SK-N-SH treated with all-trans-retinoic acid at 6 μM for 48 hours (cell line): Measurements from ENCODE around the gene BBS5.

Experiments used
- ATAC-seq: fragments of 200-7000 bp; cut with Tn5 transposase; 3 replicates; pipeline ENCODE4 v1.9.1; 2020; ENCODE audit warnings: mild to moderate bottlenecking, moderate library complexity
- ARNTL ChIP-seq: fragments of 450-650 bp; formaldehyde crosslinking; IDR thresholded peaks from 2 replicates; pipeline ENCODE4 v1.5.0; 2020; ENCODE audit warnings: low read depth, mild to moderate bottlenecking, moderate library complexity, borderline replicate concordance
- BACH2 ChIP-seq: fragments of 250-450 bp; sonication (Bioruptor Pico); IDR thresholded peaks from 2 replicates; pipeline ENCODE4 v1.9.0; 2021; ENCODE audit warnings: mild to moderate bottlenecking, borderline replicate concordance
- CREB5 ChIP-seq: fragments of 250-450 bp; sonication (Bioruptor Pico); IDR thresholded peaks from 2 replicates; pipeline ENCODE4 v1.5.1; 2020; ENCODE audit warnings: low read depth, mild to moderate bottlenecking, moderate library complexity
- CSDC2 ChIP-seq: fragments of 250-450 bp; sonication (Bioruptor Pico); IDR thresholded peaks from 2 replicates; pipeline ENCODE4 v1.5.0; 2020; ENCODE audit warnings: mild to moderate bottlenecking, moderate library complexity
- CSRNP3 ChIP-seq: fragments of 250-450 bp; sonication (Bioruptor Pico); IDR thresholded peaks from 2 replicates; pipeline ENCODE4 v1.5.1; 2021; ENCODE audit warnings: mild to moderate bottlenecking, moderate library complexity
- ESRRG ChIP-seq: fragments of 250-450 bp; sonication (Bioruptor Pico); IDR thresholded peaks from 2 replicates; pipeline ENCODE4 v1.6.1; 2021; ENCODE audit warnings: mild to moderate bottlenecking
- GLIS3 ChIP-seq: fragments of 250-450 bp; sonication (Bioruptor Pico); IDR thresholded peaks from 2 replicates; pipeline ENCODE4 v1.5.0; 2020; ENCODE audit warnings: mild to moderate bottlenecking, moderate library complexity
- ISL1 ChIP-seq: fragments of 250-450 bp; sonication (Bioruptor Pico); IDR thresholded peaks from 2 replicates; pipeline ENCODE4 v2.1.2; 2022; ENCODE audit warnings: mild to moderate bottlenecking, moderate library complexity
- OSR1 ChIP-seq: fragments of 250-450 bp; sonication (Bioruptor Pico); IDR thresholded peaks from 2 replicates; pipeline ENCODE4 v1.8.0; 2022; ENCODE audit warnings: moderate library complexity, mild to moderate bottlenecking, inconsistent platforms
- PATZ1 ChIP-seq: fragments of 250-450 bp; sonication (Bioruptor Pico); IDR thresholded peaks from 2 replicates; pipeline ENCODE4 v1.8.0; 2020; ENCODE audit warnings: mild to moderate bottlenecking, moderate library complexity, borderline replicate concordance
- POU6F1 ChIP-seq: fragments of 250-450 bp; sonication (Bioruptor Pico); IDR thresholded peaks from 2 replicates; pipeline ENCODE4 v1.8.0; 2021; ENCODE audit warnings: low read depth, mild to moderate bottlenecking, moderate library complexity, borderline replicate concordance
- PPARA ChIP-seq: fragments of 250-450 bp; sonication (Bioruptor Pico); IDR thresholded peaks from 2 replicates; pipeline ENCODE4 v1.5.0; 2020; ENCODE audit warnings: mild to moderate bottlenecking, borderline replicate concordance
- SNAI2 ChIP-seq: fragments of 250-450 bp; sonication (Bioruptor Pico); IDR thresholded peaks from 2 replicates; pipeline ENCODE4 v1.5.0; 2020; ENCODE audit warnings: mild to moderate bottlenecking, moderate library complexity
- TOX ChIP-seq: fragments of 250-450 bp; sonication (Bioruptor Pico); IDR thresholded peaks from 2 replicates; pipeline ENCODE4 v1.8.0; 2021; ENCODE audit warnings: mild to moderate bottlenecking, moderate library complexity, borderline replicate concordance
- TSHZ2 ChIP-seq: fragments of 250-450 bp; sonication (Bioruptor Pico); IDR thresholded peaks from 2 replicates; pipeline ENCODE4 v1.5.0; 2020; ENCODE audit warnings: mild to moderate bottlenecking, moderate library complexity
- ZC3H10 ChIP-seq: fragments of 250-450 bp; sonication (Bioruptor Pico); IDR thresholded peaks from 2 replicates; pipeline ENCODE4 v1.5.1; 2021; ENCODE audit warnings: mild to moderate bottlenecking, moderate library complexity
- ZFP3 ChIP-seq: fragments of 250-450 bp; sonication (Bioruptor Pico); IDR thresholded peaks from 2 replicates; pipeline ENCODE4 v1.5.0; 2020; ENCODE audit warnings: mild to moderate bottlenecking, moderate library complexity
- ZFP30 ChIP-seq: fragments of 450-650 bp; formaldehyde crosslinking; IDR thresholded peaks from 2 replicates; pipeline ENCODE4 v1.5.0; 2022; ENCODE audit warnings: mild to moderate bottlenecking, moderate library complexity
- ZNF565 ChIP-seq: fragments of 450-650 bp; formaldehyde crosslinking; conservative IDR thresholded peaks from 2 replicates; pipeline ENCODE4 v1.5.0; 2020; ENCODE audit warnings: low read depth, mild to moderate bottlenecking, moderate library complexity
- ZNF70 ChIP-seq: fragments of 450-650 bp; formaldehyde crosslinking; IDR thresholded peaks from 2 replicates; pipeline ENCODE4 v1.5.0; 2020; ENCODE audit warnings: mild to moderate bottlenecking, moderate library complexity
- ZNF8 ChIP-seq: fragments of 450-650 bp; formaldehyde crosslinking; IDR thresholded peaks from 2 replicates; pipeline ENCODE4 v1.5.0; 2020; ENCODE audit warnings: mild to moderate bottlenecking, moderate library complexity

Gene BBS5

GRCh38 chr2:169490834-169491233 is 11.5 kb downstream of the BBS5 start:
- no peak for ATAC-seq

GRCh38 chr2:169491378-169491777 is 12.1 kb downstream of the BBS5 start:
- TF ChIP-seq OSR1 (CRISPR knock-in tag) = no peak
- no peak for TF ChIP-seq TSHZ2 (CRISPR knock-in tag)
- TF ChIP-seq ZC3H10 (CRISPR knock-in tag) = no peak
- TF ChIP-seq ZNF565 = no peak
- TF ChIP-seq TOX (CRISPR knock-in tag) = no peak
- TF ChIP-seq ZFP3 = no peak
- TF ChIP-seq ZNF8 = no peak
- no peak for TF ChIP-seq CREB5
- TF ChIP-seq SNAI2 (CRISPR knock-in tag) = no peak
- no peak for TF ChIP-seq ZNF70 (CRISPR knock-in tag)
- no peak for TF ChIP-seq PATZ1 (CRISPR knock-in tag)
- TF ChIP-seq PPARA (CRISPR knock-in tag) = no peak
- TF ChIP-seq BACH2 (CRISPR knock-in tag) = no peak
- TF ChIP-seq ISL1 (CRISPR knock-in tag) = no peak
- no peak for TF ChIP-seq POU6F1
- ATAC-seq = no peak

More at GRCh38 chr2:169490834-169491233, 11.5 kb downstream of the BBS5 start:
- TF ChIP-seq CSRNP3 (CRISPR knock-in tag) = no peak
- TF ChIP-seq ZNF8 = peak; percentile 92

- ATAC-seq = no peak
- no peak for TF ChIP-seq ESRRG
- TF ChIP-seq PPARA (CRISPR knock-in tag) = no peak
- no peak for TF ChIP-seq ARNTL
- TF ChIP-seq OSR1 (CRISPR knock-in tag) = no peak
- TF ChIP-seq ZFP30 (CRISPR knock-in tag) = no peak
- TF ChIP-seq BACH2 (CRISPR knock-in tag) = no peak
- TF ChIP-seq POU6F1 = no peak
- no peak for TF ChIP-seq ISL1 (CRISPR knock-in tag)
- TF ChIP-seq CSRNP3 (CRISPR knock-in tag) = no peak
- TF ChIP-seq CREB5 = no peak
- no peak for TF ChIP-seq TOX (CRISPR knock-in tag)
- no peak for TF ChIP-seq GLIS3 (CRISPR knock-in tag)
- no peak for TF ChIP-seq ZC3H10 (CRISPR knock-in tag)
- no peak for TF ChIP-seq ZNF8
- no peak for TF ChIP-seq CSDC2 (CRISPR knock-in tag)
- no peak for TF ChIP-seq ZNF70 (CRISPR knock-in tag)
These were observed 14.1 kb downstream of the BBS5 start for GRCh38 chr2:169493360-169493759.
